Measurements from ENCODE around the gene CCDC78. TPM values are rescaled to one million over a fixed set of nuclear protein-coding genes. Genes with fewer than 3 reads are reported as not detected.

The CCDC78 gene
- total and polyA plus RNA-seq, 2 donors (not counting 3 experiments of a cell fraction or from before 2014, with no cell fraction given): 0.50 to 1.3 TPM

DNA sequence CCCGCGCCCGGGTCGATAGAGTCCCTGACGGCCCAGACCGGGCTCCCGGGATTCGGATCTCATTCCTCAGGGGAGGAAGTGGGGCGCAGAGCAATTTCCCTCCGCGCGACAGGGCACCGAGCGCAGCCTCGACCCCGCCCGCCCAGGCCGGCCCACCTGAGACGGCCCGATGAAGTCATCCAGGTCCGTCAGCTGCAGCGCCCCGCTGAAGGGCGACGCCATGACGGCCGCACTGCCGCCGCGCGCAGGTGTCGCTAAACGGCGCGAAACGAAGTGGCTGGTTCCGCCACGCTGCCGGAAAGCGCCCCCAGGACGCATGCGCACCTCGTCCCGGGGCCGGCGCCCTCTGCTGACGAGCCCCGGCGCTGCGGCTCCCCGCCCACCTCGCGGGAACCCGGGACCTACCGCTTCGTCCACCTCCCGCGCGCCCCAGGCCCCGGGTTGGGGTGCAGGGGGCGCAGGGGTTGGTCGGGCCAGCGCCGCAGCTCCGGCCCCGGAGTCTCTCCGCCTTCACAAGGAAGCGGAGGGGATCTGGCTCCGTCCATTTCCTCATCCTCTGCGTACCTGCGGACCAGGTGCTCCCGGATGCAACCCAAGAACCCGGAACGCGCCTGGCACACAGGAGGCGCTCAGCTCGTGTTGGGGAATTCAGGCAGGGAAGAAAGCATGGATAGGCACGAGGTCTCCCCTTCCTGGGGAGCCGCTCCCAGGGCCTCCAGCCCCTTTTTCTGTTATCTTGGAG is 14.7 kb upstream of the CCDC78 start, which contains the start of gene CIAO3:
Gene CIAO3, minus strand, starts transcription at position 234 of the 742 bp plus-strand sequence. Its CDS starts 12 bp downstream, at position 222.
- no peaks in the 10 kb centered on the region for H3K9me3 ChIP-seq (replicated peaks; ENCODE audit: control insufficient read depth, insufficient read depth, low read length)
- dilution Hi-C loops (cut with MboI; ENCODE audit: extremely low pct_ligation_motif_present, low sequenced_read_pairs): no loop called here
- FAIRE-seq (peak; percentile 92), DNase-seq (ENCODE audit: low read depth, low spot score) (peak; percentile 86)
- peak within 1 kb of the TSS; percentile 48 to 82 (median 70) for H3K4me3 ChIP-seq (replicated peaks in 1 of 3; ENCODE audit: insufficient read depth in 1 of 3, low read depth in 1 of 3, low read length in 3 of 3)
- TF ChIP-seq POLR2AphosphoS5 (IDR thresholded peaks at IDR 0.05; ENCODE audit: insufficient read depth, low read depth, low read length) (peak; percentile 98), MYC (IDR thresholded peaks at IDR 0.05; ENCODE audit: low read depth, low read length) (no peak), POLR2A (IDR thresholded peaks at IDR 0.05; ENCODE audit: low read depth, low read length) (peak; percentile 89)
- TF ChIP-seq, protein P1, sequence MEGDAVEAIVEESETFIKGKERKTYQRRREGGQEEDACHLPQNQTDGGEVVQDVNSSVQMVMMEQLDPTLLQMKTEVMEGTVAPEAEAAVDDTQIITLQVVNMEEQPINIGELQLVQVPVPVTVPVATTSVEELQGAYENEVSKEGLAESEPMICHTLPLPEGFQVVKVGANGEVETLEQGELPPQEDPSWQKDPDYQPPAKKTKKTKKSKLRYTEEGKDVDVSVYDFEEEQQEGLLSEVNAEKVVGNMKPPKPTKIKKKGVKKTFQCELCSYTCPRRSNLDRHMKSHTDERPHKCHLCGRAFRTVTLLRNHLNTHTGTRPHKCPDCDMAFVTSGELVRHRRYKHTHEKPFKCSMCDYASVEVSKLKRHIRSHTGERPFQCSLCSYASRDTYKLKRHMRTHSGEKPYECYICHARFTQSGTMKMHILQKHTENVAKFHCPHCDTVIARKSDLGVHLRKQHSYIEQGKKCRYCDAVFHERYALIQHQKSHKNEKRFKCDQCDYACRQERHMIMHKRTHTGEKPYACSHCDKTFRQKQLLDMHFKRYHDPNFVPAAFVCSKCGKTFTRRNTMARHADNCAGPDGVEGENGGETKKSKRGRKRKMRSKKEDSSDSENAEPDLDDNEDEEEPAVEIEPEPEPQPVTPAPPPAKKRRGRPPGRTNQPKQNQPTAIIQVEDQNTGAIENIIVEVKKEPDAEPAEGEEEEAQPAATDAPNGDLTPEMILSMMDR (IDR thresholded peaks at IDR 0.05; ENCODE audit: extremely low read depth in 1 of 2, insufficient read depth in 1 of 2, low read depth in 1 of 2, low read length in 2 of 2): peak; percentile 89 to 93
- TF ChIP-seq, protein P2, sequence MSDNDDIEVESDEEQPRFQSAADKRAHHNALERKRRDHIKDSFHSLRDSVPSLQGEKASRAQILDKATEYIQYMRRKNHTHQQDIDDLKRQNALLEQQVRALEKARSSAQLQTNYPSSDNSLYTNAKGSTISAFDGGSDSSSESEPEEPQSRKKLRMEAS (IDR thresholded peaks at IDR 0.05; ENCODE audit: insufficient read depth, insufficient read length): peak; percentile 55
- peak within 1 kb of the TSS; percentile 64 for H3K4me2 ChIP-seq (ENCODE audit: insufficient read depth, low read length)
- peaks cover 3 to 17% of the 10 kb centered on the region in 2 experiments for H3K36me3 ChIP-seq (ENCODE audit: control insufficient read depth in 2 of 2, extremely low read depth in 1 of 2, insufficient read depth in 2 of 2, low read length in 2 of 2)
- peak within 1 kb of the TSS; percentile 27 for H3K27ac ChIP-seq (ENCODE audit: insufficient read depth, low read depth, low read length)
- no peaks in the 10 kb centered on the region for H3K9me1 ChIP-seq (replicated peaks; ENCODE audit: control insufficient read depth, extremely low read depth, insufficient read depth, low read length)
- intact Hi-C loops (cut with micrococcal nuclease): loop anchor here (1.0 to 5.0 kb wide), 2 partner anchors 29 to 46 kb away; partner anchors contain the start of genes CHTF18 and RPUSD1
- ChIA-PET CTCF (interaction anchor here (0.8 to 1.7 kb wide), 4 partner anchors 21 to 48 kb away, joined by 4 to 7 read pairs (median 6); partner anchors contain the start of genes CHTF18, METRN and RPUSD1), POLR2A (no interaction called here)
- peak within 1 kb of the TSS; percentile 95 for H2AFZ ChIP-seq (ENCODE audit: low read depth, low read length)
- H3K9ac ChIP-seq (replicated peaks; ENCODE audit: extremely low read depth, insufficient read depth, low read length): peak within 1 kb of the TSS; percentile 76
- peaks cover 10% of the 10 kb centered on the region for H3K4me1 ChIP-seq (ENCODE audit: control insufficient read depth, extremely low read depth, insufficient read depth, low read length)
- H3K27me3 ChIP-seq (ENCODE audit: control insufficient read depth in 2 of 2, insufficient read depth in 2 of 2, low read length in 2 of 2): no peaks in the 10 kb centered on the region
- BruUV-seq (replicated peaks): no TSS peak
- peaks cover 6% of the 10 kb centered on the region for H3K79me2 ChIP-seq (ENCODE audit: control insufficient read depth, insufficient read depth, low read length)
- H4K20me1 ChIP-seq (replicated peaks; ENCODE audit: control insufficient read depth, extremely low read depth, insufficient read depth, low read length): no peaks in the 10 kb centered on the region
